GM12873 (cell line): ENCODE data around the gene NR2C2.

Source experiments
- CTCF ChIP-seq: IDR thresholded peaks from 2 replicates; pipeline ENCODE4 v1.5.1; 2012; ENCODE audit warnings: low read depth, mild to moderate bottlenecking, moderate library complexity, low read length, control low read depth; ENCODE audit not compliant: insufficient read depth; ENCODE audit errors: missing control alignments

The NR2C2 gene

GRCh38 chr3:14923476-14923875, 23.9 kb upstream of the NR2C2 start:
- no peak for TF ChIP-seq CTCF

GRCh38 chr3:14925729-14926591, 21.4 kb upstream of the NR2C2 start:
- TF ChIP-seq CTCF, result peak; percentile 81

GRCh38 chr3:14926592-14926991, 20.8 kb upstream of the NR2C2 start:
- no peak for TF ChIP-seq CTCF

- TF ChIP-seq CTCF, result no peak
Measured at GRCh38 chr3:14927308-14927707, 20.1 kb upstream of the NR2C2 start.

GRCh38 chr3:14929310-14930074, 17.9 kb upstream of the NR2C2 start:
- TF ChIP-seq CTCF, result no peak

GRCh38 chr3:14933820-14934425, 13.5 kb upstream of the NR2C2 start:
- no peak for TF ChIP-seq CTCF
